Lung (tissue), 12 donors: ENCODE results near the gene PDE8A. TPM values are rescaled to one million over a fixed set of nuclear protein-coding genes. Genes with fewer than 3 reads are reported as not detected.

Experiments
- ATAC-seq: fragments of 200-7000 bp; cut with Tn5 transposase; one replicate; pipeline ENCODE4 v1.9.1; 2020; ENCODE audit warnings: moderate number of reproducible peaks; ENCODE audit not compliant: insufficient read depth, low FRiP score
- DNase-seq, 3 donors: peaks; one replicate each; pipeline ENCODE4 v3.0.0-alpha.2; 2013 to 2017
- H3K27ac ChIP-seq, 2 donors: one replicate each; pipeline ENCODE4 v1.5.1; 2013; ENCODE audit warnings: mild to moderate bottlenecking in 2 of 2, moderate library complexity in 2 of 2, control low read depth in 1 of 2, inconsistent platforms in 1 of 2, low read depth in 1 of 2, low read length in 1 of 2
- H3K27me3 ChIP-seq, 3 donors: one replicate each; pipeline ENCODE4 v1.5.1; 2013; ENCODE audit warnings: low read length in 2 of 3; ENCODE audit not compliant: control insufficient read depth in 3 of 3, insufficient read depth in 3 of 3
- H3K36me3 ChIP-seq, 4 donors: one replicate each; pipeline ENCODE4 v1.5.1; 2013; ENCODE audit warnings: low read length in 4 of 4, mild to moderate bottlenecking in 1 of 4, moderate library complexity in 1 of 4; ENCODE audit not compliant: control insufficient read depth in 4 of 4, insufficient read depth in 4 of 4
- H3K4me1 ChIP-seq, 5 donors: one replicate each; pipeline ENCODE4 v1.5.1; 2013; ENCODE audit warnings: low read length in 5 of 5, mild to moderate bottlenecking in 2 of 5, moderate library complexity in 1 of 5; ENCODE audit not compliant: control insufficient read depth in 5 of 5, insufficient read depth in 5 of 5
- H3K4me3 ChIP-seq: one replicate; pipeline ENCODE4 v1.5.1; 2013; ENCODE audit warnings: mild to moderate bottlenecking, control low read depth, moderate library complexity
- H3K9ac ChIP-seq, 2 donors: one replicate each; pipeline ENCODE4 v1.5.1; 2013; ENCODE audit warnings: low read length in 2 of 2, control low read depth in 1 of 2; ENCODE audit not compliant: insufficient read depth in 1 of 2
- H3K9me3 ChIP-seq, 4 donors: one replicate each; pipeline ENCODE4 v1.5.1; 2013; ENCODE audit warnings: low read length in 3 of 4, mild to moderate bottlenecking in 1 of 4, moderate library complexity in 1 of 4; ENCODE audit not compliant: control insufficient read depth in 4 of 4, insufficient read depth in 3 of 4
- WGBS, 2 donors: extraction: QIAGEN DNeasy Blood & Tissue Kit; methylation state at CpG; one replicate each; pipeline ENCODE4 v1.1.7; 2013; 5-methylcytosine and 5-hydroxymethylcytosine counted together
- polyA plus RNA-seq, 2 donors: library from polyadenylated mRNA; stranded (reverse); fragments of 200-250 nt; gene quantifications; one replicate each; pipeline ENCODE4 v1.2.1, GENCODE V29; 2013
- total RNA-seq, 2 donors: library from RNA; depleted of rRNA in 1 of 2; stranded (reverse); fragments of >200 nt in 1 of 2; gene quantifications; one replicate each; pipeline ENCODE4 v1.2.1, GENCODE V29; 2014 to 2021
- TF ChIP-seq, protein P1 (sequence below): IDR thresholded peaks from 2 replicates; pipeline ENCODE4 v1.5.1; 2012; ENCODE audit warnings: mild to moderate bottlenecking; ENCODE audit errors: control extremely low read depth, extremely low read depth
- donor health status: control.
- donor health status: control.
- donor health status: Bipolar disorder and iron deficiency.
- donor health status: healthy.
- donor health status: DM: yes; HTN: yes; CAD: no.

PDE8A gene
- total and polyA plus RNA-seq, 4 donors, result 13.7 to 87.7 (median 33.5) TPM

DNA sequence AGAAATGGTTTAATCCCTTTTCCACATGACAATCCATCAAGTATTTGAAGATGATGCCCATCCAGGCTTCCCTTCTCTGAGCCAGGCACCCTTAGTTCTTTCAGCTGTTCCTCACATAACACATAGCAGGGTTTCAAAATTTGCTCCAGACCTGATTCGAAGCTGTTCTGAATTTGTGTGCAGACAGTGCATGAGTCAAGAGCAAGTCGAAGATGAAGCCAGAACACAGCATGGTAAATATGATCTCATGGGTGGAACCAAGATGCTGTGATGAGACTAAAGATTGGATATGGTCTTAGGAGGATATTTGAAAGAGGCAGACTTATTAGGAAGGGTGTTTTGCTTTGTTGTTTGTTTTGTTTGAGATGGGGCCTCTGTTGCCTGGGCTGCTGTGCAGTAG, 32.6 kb upstream of the PDE8A start:
- H3K9ac ChIP-seq, result no peak overlapping the region
- H3K4me3 ChIP-seq, result no peak overlapping the region
- ATAC-seq (no peak), DNase-seq (no peak)
- TF ChIP-seq, protein P1, sequence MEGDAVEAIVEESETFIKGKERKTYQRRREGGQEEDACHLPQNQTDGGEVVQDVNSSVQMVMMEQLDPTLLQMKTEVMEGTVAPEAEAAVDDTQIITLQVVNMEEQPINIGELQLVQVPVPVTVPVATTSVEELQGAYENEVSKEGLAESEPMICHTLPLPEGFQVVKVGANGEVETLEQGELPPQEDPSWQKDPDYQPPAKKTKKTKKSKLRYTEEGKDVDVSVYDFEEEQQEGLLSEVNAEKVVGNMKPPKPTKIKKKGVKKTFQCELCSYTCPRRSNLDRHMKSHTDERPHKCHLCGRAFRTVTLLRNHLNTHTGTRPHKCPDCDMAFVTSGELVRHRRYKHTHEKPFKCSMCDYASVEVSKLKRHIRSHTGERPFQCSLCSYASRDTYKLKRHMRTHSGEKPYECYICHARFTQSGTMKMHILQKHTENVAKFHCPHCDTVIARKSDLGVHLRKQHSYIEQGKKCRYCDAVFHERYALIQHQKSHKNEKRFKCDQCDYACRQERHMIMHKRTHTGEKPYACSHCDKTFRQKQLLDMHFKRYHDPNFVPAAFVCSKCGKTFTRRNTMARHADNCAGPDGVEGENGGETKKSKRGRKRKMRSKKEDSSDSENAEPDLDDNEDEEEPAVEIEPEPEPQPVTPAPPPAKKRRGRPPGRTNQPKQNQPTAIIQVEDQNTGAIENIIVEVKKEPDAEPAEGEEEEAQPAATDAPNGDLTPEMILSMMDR, result no peak
- no peaks in the 10 kb centered on the region for H3K4me1 ChIP-seq
- WGBS, 2 donors, result 93 to 97% methylated on average over 2 of the region's 2 CpGs
- no peaks in the 10 kb centered on the region for H3K9me3 ChIP-seq
- H3K27me3 ChIP-seq, result no peaks in the 10 kb centered on the region
- no peaks in the 10 kb centered on the region for H3K36me3 ChIP-seq
- no peak overlapping the region for H3K27ac ChIP-seq

DNA sequence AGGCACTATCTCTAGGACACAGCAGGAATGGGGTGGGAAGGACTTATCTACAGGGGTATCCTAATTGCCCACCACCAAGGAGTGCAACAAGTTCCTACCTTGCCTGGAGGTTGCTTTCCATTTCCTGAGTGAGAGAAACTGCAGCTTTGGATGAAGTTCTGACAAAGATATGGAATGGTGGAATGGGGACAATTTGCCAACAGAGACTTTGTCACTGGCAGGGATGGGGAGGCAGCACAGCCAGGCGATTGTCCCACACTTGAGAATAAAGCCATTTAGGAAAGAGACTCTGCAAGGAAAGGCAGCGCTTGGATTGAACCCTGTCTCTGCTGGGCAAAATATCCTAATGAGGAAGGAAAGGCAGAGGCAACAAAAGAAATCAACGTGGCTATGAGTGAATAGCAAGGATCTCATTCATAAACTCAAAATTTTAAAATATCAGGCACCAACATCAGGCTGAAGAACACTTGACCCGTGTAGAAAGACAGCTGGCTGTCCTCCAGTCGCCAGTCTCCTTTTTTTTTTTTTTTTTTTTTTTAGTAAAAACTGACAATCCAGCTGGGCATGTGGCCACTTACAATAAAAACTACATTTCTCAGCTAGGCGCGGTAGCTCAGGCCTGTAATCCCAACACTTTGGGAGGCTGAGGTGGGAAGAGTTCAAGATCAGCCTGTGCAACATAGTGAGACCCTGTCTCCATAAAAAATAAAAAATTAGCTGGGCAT, 31.6 kb upstream of the PDE8A start:
- Histone ChIP-seq H3K4me3 (no peak overlapping the region), H3K9ac (no peak overlapping the region), H3K27ac (no peak overlapping the region), H3K9me3 (peaks cover 0 to 2% (median 0%) of the 10 kb centered on the region in 4 donors), H3K36me3 (no peaks in the 10 kb centered on the region), H3K27me3 (no peaks in the 10 kb centered on the region), H3K4me1 (no peaks in the 10 kb centered on the region)
- 55 to 80% methylated on average over 7 of the region's 7 CpGs for WGBS, 2 donors
- TF ChIP-seq, protein P1, result no peak
- ATAC-seq, result no peak
- no peak for DNase-seq

DNA sequence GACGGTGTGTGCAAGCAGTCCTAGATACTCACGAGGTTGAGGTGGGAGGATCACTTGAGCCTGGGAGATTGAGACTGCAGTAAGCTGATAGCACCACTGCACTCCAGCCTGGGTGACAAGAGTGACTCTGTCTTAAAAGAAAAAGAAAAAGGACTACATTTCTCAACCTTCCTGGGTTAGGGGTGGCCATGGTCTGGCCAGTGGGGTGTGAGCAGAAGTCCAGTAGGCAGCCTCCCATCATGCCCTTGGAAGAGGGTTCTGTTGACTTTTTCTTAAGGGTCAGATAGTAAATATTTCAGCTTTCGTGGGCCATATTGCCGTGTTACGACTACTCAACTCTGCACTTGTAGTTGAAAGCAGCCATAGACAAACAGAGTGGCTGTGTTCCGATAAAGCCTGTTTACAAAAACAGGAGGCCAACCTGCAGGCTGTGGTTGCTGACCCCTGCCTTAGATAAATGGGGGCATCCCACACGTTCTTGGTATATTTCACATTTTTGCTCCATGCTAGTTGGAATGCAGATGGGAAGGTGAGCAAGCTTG, 31.0 kb upstream of the PDE8A start:
- no peak for ATAC-seq
- Histone ChIP-seq H3K36me3 (no peaks in the 10 kb centered on the region), H3K27ac (no peak overlapping the region)

More for the DNA sequence above, 31.0 kb upstream of the PDE8A start:
- no peaks in the 10 kb centered on the region for H3K27me3 ChIP-seq
- peaks cover 0 to 2% (median 0%) of the 10 kb centered on the region in 4 donors for H3K9me3 ChIP-seq
- no peak for DNase-seq
- TF ChIP-seq, protein P1, result no peak
- no peak overlapping the region for H3K9ac ChIP-seq
- WGBS, 2 donors, result 66 to 86% methylated on average over 7 of the region's 7 CpGs
- no peak overlapping the region for H3K4me3 ChIP-seq
- peaks cover 0 to 4% (median 0%) of the 10 kb centered on the region in 5 donors for H3K4me1 ChIP-seq
